ENCODE data around the gene DHX58.

The DHX58 gene

GRCh38 chr17:42110301-42111264 is 1.9 kb downstream of the DHX58 start:
- no peak for DNase-seq (ENCODE audit: low read depth in 3 of 3)

GRCh38 chr17:42109086-42109485 is 3.4 kb downstream of the DHX58 start:
- no peak for DNase-seq (ENCODE audit: low read depth in 3 of 3)

GRCh38 chr17:42107597-42108576 is 4.6 kb downstream of the DHX58 start:
- peak; percentile 83 to 90 (median 85) for DNase-seq (ENCODE audit: low read depth in 3 of 3)

GRCh38 chr17:42107124-42107523 is 5.4 kb downstream of the DHX58 start:
- no peak for DNase-seq (ENCODE audit: low read depth in 3 of 3)

- no peak for DNase-seq (ENCODE audit: low read depth in 3 of 3)
These were observed 6.5 kb downstream of the DHX58 start for GRCh38 chr17:42106009-42106408.

- no peak for DNase-seq (ENCODE audit: low read depth in 3 of 3)
These were observed 8.2 kb downstream of the DHX58 start for GRCh38 chr17:42104264-42104663.

GRCh38 chr17:42103221-42103954 is 9.1 kb downstream of the DHX58 start:
- no peak for DNase-seq (ENCODE audit: low read depth in 3 of 3)

GRCh38 chr17:42101513-42102292 is 10.8 kb downstream of the DHX58 start:
- DNase-seq (ENCODE audit: low read depth in 3 of 3), result peak in 2 of 3 experiments; percentile 31 to 74

GRCh38 chr17:42098730-42099399 is 13.6 kb downstream of the DHX58 start:
- no peak for DNase-seq (ENCODE audit: low read depth in 3 of 3)

GRCh38 chr17:42097691-42098631 is 14.6 kb downstream of the DHX58 start, which contains the start of gene ZNF385C:
Gene ZNF385C, minus strand, starts transcription at chr17:42098473. Its CDS starts 35,417 bp downstream, at chr17:42063056.
- peak in 2 of 3 experiments; percentile 27 to 44 for DNase-seq (ENCODE audit: low read depth in 3 of 3)

- no peak for DNase-seq (ENCODE audit: low read depth in 3 of 3)
These were observed 16.0 kb downstream of the DHX58 start for GRCh38 chr17:42096360-42097111.

GRCh38 chr17:42094375-42095069 is 18.0 kb downstream of the DHX58 start:
- no peak for DNase-seq (ENCODE audit: low read depth in 3 of 3)

- DNase-seq (ENCODE audit: low read depth in 3 of 3), result no peak
These were observed 19.6 kb downstream of the DHX58 start for GRCh38 chr17:42092939-42093338.

- no peak for DNase-seq (ENCODE audit: low read depth in 3 of 3)
These were observed 21.3 kb downstream of the DHX58 start for GRCh38 chr17:42090964-42091790.

GRCh38 chr17:42088736-42089135 is 23.8 kb downstream of the DHX58 start:
- DNase-seq (ENCODE audit: low read depth in 3 of 3), result no peak
